GM18520 (cell line): ENCODE measurements around the gene NXN.
"Not testable (repeated sequence)": the region's sequence is repeated elsewhere in the genome, so short reads cannot be mapped to it uniquely, and the experiment has no call there.

Source experiments
- ATAC-seq: cut with Tn5 transposase; IDR thresholded peaks from one replicate; pipeline ENCODE4 v1.9.1; 2021; ENCODE audit not compliant: unreplicated experiment

Gene NXN

GRCh38 chr17:981292-981658 lies 1.7 kb upstream of the NXN start:
- no peak for ATAC-seq

- no peak for ATAC-seq
Measured at GRCh38 chr17:980406-981291, 1.1 kb upstream of the NXN start.

- ATAC-seq = no peak
Measured at GRCh38 chr17:979212-979538, 401 bp downstream of the NXN start.

GRCh38 chr17:978103-979093 lies 1.2 kb downstream of the NXN start:
- ATAC-seq = no peak

- ATAC-seq = no peak
Measured at GRCh38 chr17:977166-977565, 2.4 kb downstream of the NXN start.

- ATAC-seq = no peak
Measured at GRCh38 chr17:976312-976711, 3.3 kb downstream of the NXN start.

- ATAC-seq = no peak
Measured at GRCh38 chr17:975371-975915, 4.1 kb downstream of the NXN start.

- ATAC-seq = not testable (repeated sequence)
Measured at GRCh38 chr17:974778-975177, 4.8 kb downstream of the NXN start.

GRCh38 chr17:973053-973452 lies 6.5 kb downstream of the NXN start:
- ATAC-seq = no peak

GRCh38 chr17:971861-972260 lies 7.7 kb downstream of the NXN start:
- ATAC-seq = not testable (repeated sequence)

- no peak for ATAC-seq
Measured at GRCh38 chr17:970364-970763, 9.2 kb downstream of the NXN start.

- ATAC-seq = no peak
Measured at GRCh38 chr17:969811-970355, 9.7 kb downstream of the NXN start.

GRCh38 chr17:968812-969730 lies 10.5 kb downstream of the NXN start:
- ATAC-seq = no peak

- ATAC-seq = no peak
Measured at GRCh38 chr17:967122-967521, 12.5 kb downstream of the NXN start.

GRCh38 chr17:965311-965989 lies 14.1 kb downstream of the NXN start:
- ATAC-seq = no peak

GRCh38 chr17:964876-965275 lies 14.7 kb downstream of the NXN start:
- no peak for ATAC-seq

GRCh38 chr17:962670-963069 lies 16.9 kb downstream of the NXN start:
- ATAC-seq = no peak

GRCh38 chr17:962166-962565 lies 17.4 kb downstream of the NXN start:
- ATAC-seq = no peak

GRCh38 chr17:958712-959451 lies 20.7 kb downstream of the NXN start:
- no peak for ATAC-seq
